ENCODE results near the gene IPCEF1. TPM values are rescaled to one million over a fixed set of nuclear protein-coding genes. Genes with fewer than 3 reads are reported as not detected.

The IPCEF1 gene
- total RNA-seq, 1 experiment from 2014 or later: 0.57 TPM

GRCh38 chr6:154228521-154228905 is 128.1 kb downstream of the IPCEF1 start:
- POLR2A ChIA-PET (ENCODE audit: unreplicated experiment): no interaction called here
- Histone ChIP-seq H3F3A (ENCODE audit: insufficient read depth, low read depth) (no peaks in the 10 kb centered on the region), H3K9me3 (ENCODE audit: insufficient read depth, low read depth) (no peaks in the 10 kb centered on the region), H2AFZ (no peak overlapping the region), H3K4me3 (no peak overlapping the region), H3K9me2 (ENCODE audit: insufficient read depth) (no peaks in the 10 kb centered on the region), H3K27me3 (ENCODE audit: insufficient read depth, low read depth) (no peaks in the 10 kb centered on the region), H3K79me2 (ENCODE audit: low read depth) (no peaks in the 10 kb centered on the region), H3K4me1 (replicated peaks; ENCODE audit: insufficient read depth) (no peaks in the 10 kb centered on the region), H3K27ac (no peak overlapping the region), H3K36me3 (ENCODE audit: low read depth) (no peaks in the 10 kb centered on the region), H4K20me1 (ENCODE audit: insufficient read depth) (no peaks in the 10 kb centered on the region), H3K4me2 (no peak overlapping the region)
- CTCF ChIA-PET: no interaction called here
- TF ChIP-seq, protein P1, sequence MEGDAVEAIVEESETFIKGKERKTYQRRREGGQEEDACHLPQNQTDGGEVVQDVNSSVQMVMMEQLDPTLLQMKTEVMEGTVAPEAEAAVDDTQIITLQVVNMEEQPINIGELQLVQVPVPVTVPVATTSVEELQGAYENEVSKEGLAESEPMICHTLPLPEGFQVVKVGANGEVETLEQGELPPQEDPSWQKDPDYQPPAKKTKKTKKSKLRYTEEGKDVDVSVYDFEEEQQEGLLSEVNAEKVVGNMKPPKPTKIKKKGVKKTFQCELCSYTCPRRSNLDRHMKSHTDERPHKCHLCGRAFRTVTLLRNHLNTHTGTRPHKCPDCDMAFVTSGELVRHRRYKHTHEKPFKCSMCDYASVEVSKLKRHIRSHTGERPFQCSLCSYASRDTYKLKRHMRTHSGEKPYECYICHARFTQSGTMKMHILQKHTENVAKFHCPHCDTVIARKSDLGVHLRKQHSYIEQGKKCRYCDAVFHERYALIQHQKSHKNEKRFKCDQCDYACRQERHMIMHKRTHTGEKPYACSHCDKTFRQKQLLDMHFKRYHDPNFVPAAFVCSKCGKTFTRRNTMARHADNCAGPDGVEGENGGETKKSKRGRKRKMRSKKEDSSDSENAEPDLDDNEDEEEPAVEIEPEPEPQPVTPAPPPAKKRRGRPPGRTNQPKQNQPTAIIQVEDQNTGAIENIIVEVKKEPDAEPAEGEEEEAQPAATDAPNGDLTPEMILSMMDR (conservative IDR thresholded peaks at IDR 0.05): no peak
- TF ChIP-seq EZH2 (IDR thresholded peaks at IDR 0.05; ENCODE audit: low read depth): no peak
- BruUV-seq (replicated peaks): no TSS peak
- intact Hi-C loops (cut with micrococcal nuclease; ENCODE audit: unreplicated experiment): no loop called here
- DNase-seq: no peak

DNA sequence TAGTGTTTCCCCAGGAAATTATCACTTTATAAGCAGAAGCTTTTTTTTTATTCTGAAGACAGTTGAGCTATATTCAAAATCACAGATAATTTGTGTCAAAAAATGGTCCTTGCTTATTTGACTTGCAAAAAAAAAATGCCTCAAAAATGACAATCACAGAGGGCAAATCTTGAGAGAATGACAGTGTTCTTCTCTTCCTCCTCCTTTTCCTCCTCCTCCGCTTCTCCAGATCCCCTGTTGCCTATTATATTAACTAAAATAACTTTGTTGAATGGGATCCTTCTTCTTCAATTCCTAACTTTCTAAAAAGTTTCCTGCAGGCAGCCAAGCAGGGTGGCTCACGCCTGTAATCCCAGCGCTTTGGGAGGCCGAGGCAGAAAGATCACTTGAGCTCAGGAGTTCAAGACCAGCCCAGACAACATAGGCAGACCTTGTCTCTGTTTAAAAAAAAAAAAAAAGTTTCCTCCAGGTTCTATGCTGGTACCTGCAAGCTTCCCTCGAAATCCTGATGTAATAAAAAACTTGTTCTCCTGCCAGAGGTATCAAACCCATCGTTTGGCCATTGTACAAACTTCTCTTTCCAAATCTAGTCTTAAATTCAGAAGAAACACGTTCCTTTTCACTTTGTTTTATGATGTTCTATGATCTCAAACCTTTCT is 128.6 kb downstream of the IPCEF1 start:
- Histone ChIP-seq H2AFZ (no peak overlapping the region), H3K79me2 (ENCODE audit: low read depth) (no peaks in the 10 kb centered on the region), H3K27ac (no peak overlapping the region), H3K4me2 (no peak overlapping the region), H4K20me1 (ENCODE audit: insufficient read depth) (no peaks in the 10 kb centered on the region), H3K36me3 (ENCODE audit: low read depth) (no peaks in the 10 kb centered on the region), H3K9me2 (ENCODE audit: insufficient read depth) (no peaks in the 10 kb centered on the region), H3K9me3 (ENCODE audit: insufficient read depth, low read depth) (no peaks in the 10 kb centered on the region), H3K27me3 (ENCODE audit: insufficient read depth, low read depth) (no peaks in the 10 kb centered on the region), H3K4me1 (replicated peaks; ENCODE audit: insufficient read depth) (no peaks in the 10 kb centered on the region), H3F3A (ENCODE audit: insufficient read depth, low read depth) (no peaks in the 10 kb centered on the region), H3K4me3 (no peak overlapping the region)
- intact Hi-C loops (cut with micrococcal nuclease; ENCODE audit: unreplicated experiment): no loop called here
- ChIA-PET POLR2A (ENCODE audit: unreplicated experiment) (no interaction called here), CTCF (interaction anchor here (0.7 kb wide), 1 partner anchor 1961 kb away, joined by 4 read pairs; no protein-coding TSS in a partner anchor)
- no peak for DNase-seq
- TF ChIP-seq EZH2 (IDR thresholded peaks at IDR 0.05; ENCODE audit: low read depth): no peak
- TF ChIP-seq, protein P1 (conservative IDR thresholded peaks at IDR 0.05): no peak
- no TSS peak for BruUV-seq (replicated peaks)

GRCh38 chr6:154226461-154226860 is 130.1 kb downstream of the IPCEF1 start:
- no peaks in the 10 kb centered on the region for H3K79me2 ChIP-seq (ENCODE audit: low read depth)
- no TSS peak for BruUV-seq (replicated peaks)
- no peaks in the 10 kb centered on the region for H4K20me1 ChIP-seq (ENCODE audit: insufficient read depth)
- no peak for DNase-seq
- TF ChIP-seq, protein P1 (conservative IDR thresholded peaks at IDR 0.05): no peak
- no peak for TF ChIP-seq EZH2 (IDR thresholded peaks at IDR 0.05; ENCODE audit: low read depth)
- ChIA-PET POLR2A (ENCODE audit: unreplicated experiment) (no interaction called here), CTCF (no interaction called here)
- H3K27me3 ChIP-seq (ENCODE audit: insufficient read depth, low read depth): no peaks in the 10 kb centered on the region
- H3K9me2 ChIP-seq (ENCODE audit: insufficient read depth): no peaks in the 10 kb centered on the region
- no peaks in the 10 kb centered on the region for H3F3A ChIP-seq (ENCODE audit: insufficient read depth, low read depth)
- H2AFZ ChIP-seq: no peak overlapping the region
- H3K27ac ChIP-seq: no peak overlapping the region
- H3K4me1 ChIP-seq (replicated peaks; ENCODE audit: insufficient read depth): no peaks in the 10 kb centered on the region
- H3K9me3 ChIP-seq (ENCODE audit: insufficient read depth, low read depth): no peaks in the 10 kb centered on the region
- H3K36me3 ChIP-seq (ENCODE audit: low read depth): no peaks in the 10 kb centered on the region
- H3K4me3 ChIP-seq: no peak overlapping the region
- no peak overlapping the region for H3K4me2 ChIP-seq
- intact Hi-C loops (cut with micrococcal nuclease; ENCODE audit: unreplicated experiment): no loop called here
